AG04450 (cell line): ENCODE data around the gene GTF2H4. TPM values are rescaled to one million over a fixed set of nuclear protein-coding genes. Genes with fewer than 3 reads are reported as not detected.

Source experiments
- CTCF ChIA-PET: fragments of 300-600, 350-600 bp; formaldehyde crosslinking; extraction: SDS; loops from one replicate; lab custom pipeline; 2022; ENCODE audit warnings: antibody characterized with exemption, inconsistent platforms; lab: Charles Lee
- POLR2A ChIA-PET: fragments of 350-600 bp; formaldehyde crosslinking; extraction: SDS; loops from one replicate; lab custom pipeline; 2021; ENCODE audit warnings: antibody characterized with exemption, inconsistent platforms; lab: Yijun Ruan, JAX
- DNase-seq: peaks from one replicate; pipeline ENCODE4 v3.0.0-alpha.2; 2011; ENCODE audit warnings: low read depth, low spot score
- H3K27ac ChIP-seq: one replicate; pipeline ENCODE4 v1.5.1; 2012; ENCODE audit warnings: low read depth, low read length, control low read depth
- H3K27me3 ChIP-seq: one replicate; pipeline ENCODE4 v1.6.0; 2012; ENCODE audit warnings: low read length; ENCODE audit not compliant: control insufficient read depth, insufficient read depth
- H3K4me3 ChIP-seq: 2 replicates; pipeline ENCODE4 v1.5.1; 2011; ENCODE audit warnings: mild to moderate bottlenecking, low read depth, low read length, control low read depth
- H3K9me3 ChIP-seq: 2 replicates; pipeline ENCODE4 v1.5.1; 2012; ENCODE audit warnings: low read length; ENCODE audit not compliant: control insufficient read depth, insufficient read depth
- polyA plus RNA-seq: library from polyadenylated mRNA; depleted of rRNA; stranded (reverse); fragments of >200 nt; gene quantifications from 2 replicates; pipeline ENCODE4 v1.2.3, GENCODE V29; 2011
- TF ChIP-seq, protein P1 (sequence below): IDR thresholded peaks from 2 replicates; pipeline ENCODE4 v1.5.1; 2011; ENCODE audit warnings: low read depth, low read length, control low read depth, inconsistent platforms

GTF2H4 gene
- polyA plus RNA-seq, 1 experiment: 31.9 TPM

DNA sequence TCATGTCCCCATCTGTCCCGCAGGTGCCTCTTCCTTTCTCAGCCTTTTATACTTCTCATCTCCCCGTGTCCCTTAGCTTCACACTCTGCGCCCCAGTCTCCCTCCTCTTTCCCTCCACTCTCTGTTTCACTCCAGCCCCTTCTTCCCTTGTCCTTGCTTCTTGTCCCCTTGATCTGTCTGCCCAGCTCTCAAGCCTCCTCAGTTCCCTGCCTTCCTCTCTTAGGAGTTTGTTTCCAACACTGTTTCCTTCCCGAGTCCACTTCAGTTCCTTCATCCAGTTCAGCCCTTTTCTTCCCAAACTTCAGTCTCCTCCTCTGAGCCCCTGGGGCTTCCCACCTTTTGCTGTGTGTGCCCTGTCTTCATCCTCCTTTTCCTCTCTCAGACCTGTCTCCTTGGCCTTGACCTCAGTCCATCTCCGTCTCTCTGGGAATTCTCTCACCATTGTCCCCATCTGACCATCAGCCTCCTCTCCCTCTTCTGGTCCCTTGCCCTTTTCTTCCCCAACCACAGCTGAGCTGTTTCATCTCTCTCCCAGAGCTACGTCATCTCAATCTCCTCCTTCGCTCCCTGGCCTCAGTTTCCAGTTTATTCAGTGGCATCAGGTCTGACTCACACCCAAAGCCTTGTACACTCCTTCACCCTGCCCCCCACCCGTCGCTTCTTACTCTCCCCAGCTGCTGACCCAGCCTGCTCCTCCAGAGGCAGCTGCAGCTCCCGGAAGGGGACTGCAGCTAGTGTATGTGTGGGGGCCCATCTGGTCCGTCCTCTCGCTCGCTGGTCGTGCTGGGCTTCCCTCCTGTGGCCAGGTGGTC is 26.4 kb upstream of the GTF2H4 start:
- H3K27me3 ChIP-seq: no peaks in the 10 kb centered on the region
- TF ChIP-seq, protein P1, sequence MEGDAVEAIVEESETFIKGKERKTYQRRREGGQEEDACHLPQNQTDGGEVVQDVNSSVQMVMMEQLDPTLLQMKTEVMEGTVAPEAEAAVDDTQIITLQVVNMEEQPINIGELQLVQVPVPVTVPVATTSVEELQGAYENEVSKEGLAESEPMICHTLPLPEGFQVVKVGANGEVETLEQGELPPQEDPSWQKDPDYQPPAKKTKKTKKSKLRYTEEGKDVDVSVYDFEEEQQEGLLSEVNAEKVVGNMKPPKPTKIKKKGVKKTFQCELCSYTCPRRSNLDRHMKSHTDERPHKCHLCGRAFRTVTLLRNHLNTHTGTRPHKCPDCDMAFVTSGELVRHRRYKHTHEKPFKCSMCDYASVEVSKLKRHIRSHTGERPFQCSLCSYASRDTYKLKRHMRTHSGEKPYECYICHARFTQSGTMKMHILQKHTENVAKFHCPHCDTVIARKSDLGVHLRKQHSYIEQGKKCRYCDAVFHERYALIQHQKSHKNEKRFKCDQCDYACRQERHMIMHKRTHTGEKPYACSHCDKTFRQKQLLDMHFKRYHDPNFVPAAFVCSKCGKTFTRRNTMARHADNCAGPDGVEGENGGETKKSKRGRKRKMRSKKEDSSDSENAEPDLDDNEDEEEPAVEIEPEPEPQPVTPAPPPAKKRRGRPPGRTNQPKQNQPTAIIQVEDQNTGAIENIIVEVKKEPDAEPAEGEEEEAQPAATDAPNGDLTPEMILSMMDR: no peak
- no peak overlapping the region for H3K4me3 ChIP-seq
- peak overlapping the region; percentile 39 for H3K27ac ChIP-seq
- CTCF ChIA-PET: interaction anchor here (0.5 to 3.6 kb wide), 17 partner anchors 33 to 206 kb away, joined by 3 to 19 read pairs (median 5); partner anchors contain the start of gene VARS2
- DNase-seq: peak; percentile 34
- no peaks in the 10 kb centered on the region; the same call in 1 of the 2 replicates for H3K9me3 ChIP-seq
- POLR2A ChIA-PET: interaction anchor here (0.6 to 1.3 kb wide), 4 partner anchors 20 to 137 kb away, joined by 3 to 4 read pairs (median 4); partner anchors contain the start of gene IER3

DNA sequence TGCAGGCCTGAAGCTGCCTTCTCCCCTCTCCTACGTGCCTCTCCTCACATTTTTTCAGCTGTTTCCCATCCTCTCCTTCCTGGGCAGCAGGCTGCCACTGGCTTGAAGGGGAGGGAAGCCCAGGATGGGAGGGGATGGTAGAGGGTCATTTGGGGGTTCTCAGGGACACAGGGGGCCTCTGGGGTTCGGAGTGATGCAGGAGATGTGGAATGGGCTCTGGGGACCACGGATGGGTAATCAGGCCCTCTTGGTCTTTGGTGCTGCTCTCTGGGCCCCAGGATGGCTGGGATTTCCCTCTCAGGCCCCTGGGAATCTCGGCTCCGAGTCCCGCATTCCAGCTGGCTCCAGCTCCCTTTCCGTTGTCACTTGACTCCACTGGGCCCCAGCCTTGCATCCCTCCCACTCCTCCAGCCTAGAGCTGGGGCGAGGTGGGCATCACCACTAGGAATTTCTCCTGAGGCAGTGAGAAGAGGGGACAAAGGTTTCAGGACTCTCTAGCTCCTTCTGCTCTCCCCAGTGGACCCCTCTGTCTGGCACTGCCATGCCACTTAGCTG is 25.7 kb upstream of the GTF2H4 start:
- peak overlapping the region; percentile 39 for H3K27ac ChIP-seq
- DNase-seq: no peak

DNA sequence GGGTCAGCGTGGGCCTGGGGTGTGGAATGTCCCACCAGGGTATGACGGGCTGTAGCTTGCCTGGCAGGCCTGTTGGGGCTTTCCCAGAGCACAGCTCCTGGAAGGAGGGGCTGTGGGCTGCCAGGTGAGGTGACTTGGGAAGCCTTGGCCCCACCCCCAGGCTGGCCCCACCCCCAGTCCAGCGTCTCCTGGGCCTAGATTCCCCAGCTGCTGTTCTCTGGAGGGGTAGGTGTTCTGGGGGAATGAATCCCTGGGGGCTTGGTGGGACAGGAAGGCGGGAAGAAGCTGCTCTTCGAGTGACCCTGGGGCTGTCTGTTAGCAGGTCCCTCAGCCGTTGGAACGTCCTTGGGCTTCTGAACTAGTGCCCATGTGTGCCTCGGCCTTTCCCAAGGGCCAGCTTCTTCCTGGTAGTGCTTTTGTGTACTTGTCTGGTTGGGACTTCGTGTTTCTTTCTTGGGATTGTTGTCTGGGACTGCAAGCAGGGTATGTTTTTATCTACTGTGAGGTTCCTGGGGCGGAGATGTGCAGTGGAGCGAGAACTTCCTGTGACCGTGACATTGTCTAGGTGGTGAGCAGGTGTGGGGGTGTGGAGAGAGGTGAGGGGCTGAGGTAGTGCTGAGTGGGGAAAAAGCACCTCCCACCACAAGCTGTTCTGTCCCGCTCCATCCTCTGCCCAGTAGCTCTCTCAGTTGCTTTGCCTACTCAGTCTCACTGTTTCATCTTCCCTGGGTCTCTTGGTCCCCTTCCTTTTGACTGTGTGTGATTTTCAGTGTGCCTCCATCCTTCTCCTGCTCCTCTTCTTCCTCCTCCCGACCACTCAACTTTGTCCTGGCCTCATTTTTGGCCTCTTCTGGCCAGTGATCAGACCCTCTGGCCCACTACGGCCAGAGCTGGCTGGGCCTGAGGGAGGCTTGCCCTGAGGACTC is 25.0 kb upstream of the GTF2H4 start:
- H3K4me3 ChIP-seq: no peak overlapping the region
- TF ChIP-seq, protein P1: no peak
- H3K27me3 ChIP-seq: no peaks in the 10 kb centered on the region
- ChIA-PET CTCF (interaction anchor here (1.0 to 3.6 kb wide), 9 partner anchors 31 to 204 kb away, joined by 4 to 19 read pairs (median 6); partner anchors contain the start of gene VARS2), POLR2A (interaction anchor here (0.8 to 2.6 kb wide), 4 partner anchors 21 to 139 kb away, joined by 3 to 12 read pairs (median 4); partner anchors contain the start of gene IER3)
- no peaks in the 10 kb centered on the region; the same call in 1 of the 2 replicates for H3K9me3 ChIP-seq
- peak overlapping the region; percentile 39 for H3K27ac ChIP-seq
- no peak for DNase-seq

More for the DNA sequence above, 25.7 kb upstream of the GTF2H4 start:
- ChIA-PET CTCF (interaction anchor here (0.6 to 3.6 kb wide), 12 partner anchors 32 to 205 kb away, joined by 3 to 19 read pairs (median 6); partner anchors contain the start of gene VARS2), POLR2A (interaction anchor here (0.7 to 1.3 kb wide), 3 partner anchors 21 to 138 kb away, joined by 3 to 4 read pairs (median 4); partner anchors contain the start of gene IER3)
- H3K27me3 ChIP-seq: no peaks in the 10 kb centered on the region
- TF ChIP-seq, protein P1: no peak
- H3K9me3 ChIP-seq: no peaks in the 10 kb centered on the region; the same call in 1 of the 2 replicates
- no peak overlapping the region for H3K4me3 ChIP-seq

DNA sequence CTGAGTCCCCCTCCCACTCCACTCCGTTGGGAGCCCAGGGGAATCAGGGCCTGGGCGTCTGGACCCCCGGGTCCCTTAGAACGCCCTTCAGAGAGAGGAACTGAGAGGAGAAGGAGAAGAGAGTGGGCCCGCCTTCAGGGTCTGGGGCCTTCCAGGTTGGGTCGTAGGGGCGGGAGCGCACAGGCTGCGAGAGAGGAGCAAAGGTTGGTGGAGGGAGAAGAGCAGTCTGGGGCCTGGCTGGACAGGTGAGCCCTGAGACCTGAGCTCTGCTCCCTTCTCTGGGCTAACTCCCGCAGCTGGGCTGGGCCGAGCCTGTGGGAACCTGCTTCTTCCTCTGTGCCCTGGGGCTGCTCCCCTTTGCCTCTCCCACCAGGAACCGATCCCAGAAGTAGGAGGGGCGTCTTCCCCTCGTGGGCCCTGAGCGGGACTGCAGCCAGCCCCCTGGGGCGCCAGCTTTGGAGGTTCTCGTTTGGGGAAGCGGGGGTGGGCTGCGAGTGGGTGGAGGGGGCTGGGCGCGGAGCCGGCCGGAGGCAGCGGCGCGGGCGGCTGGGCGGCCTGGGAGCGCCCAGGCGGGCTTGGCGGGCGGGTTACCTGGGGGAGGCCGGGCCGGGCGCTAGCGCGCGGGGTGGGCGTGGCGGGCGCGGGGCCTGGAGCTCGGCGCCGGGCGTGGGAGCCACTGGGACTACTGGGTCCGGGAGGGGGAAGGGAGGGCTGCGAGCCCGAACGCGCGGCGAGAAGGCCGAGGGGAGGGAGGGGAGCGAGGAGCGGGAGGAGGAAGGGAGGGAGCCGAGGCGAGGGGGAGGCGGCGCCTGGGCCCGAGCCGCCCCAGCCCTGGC is 24.1 kb upstream of the GTF2H4 start, which contains the start of gene DDR1:
Gene DDR1, plus strand, starts transcription at position 835 of the 836 bp plus-strand sequence. CDS start 4,211 bp downstream, outside the sequence.
- DNase-seq: no peak
- peak within 1 kb of the TSS; percentile 83 for H3K4me3 ChIP-seq
- H3K9me3 ChIP-seq: no peaks in the 10 kb centered on the region; the same call in 1 of the 2 replicates
- no peak within 1 kb of the TSS for H3K27ac ChIP-seq
- TF ChIP-seq, protein P1: no peak
- ChIA-PET POLR2A (interaction anchor here (0.6 to 2.6 kb wide), 5 partner anchors 29 to 516 kb away, joined by 3 to 13 read pairs (median 9); partner anchors contain the start of gene IER3), CTCF (interaction anchor here (0.5 to 3.6 kb wide), 4 partner anchors 55 to 205 kb away, joined by 3 to 19 read pairs (median 4); no protein-coding TSS in a partner anchor)
- no peaks in the 10 kb centered on the region for H3K27me3 ChIP-seq
